SK-N-SH (cell line): Measurements from ENCODE around the gene FAM222A.

Experiments used
- CTCF ChIP-seq: fragments of 200-600 bp; sonication (generic); IDR thresholded peaks from 2 replicates; pipeline ENCODE4 v1.6.1; 2017; ENCODE audit warnings: antibody characterized with exemption, mild to moderate bottlenecking, moderate library complexity
- EP300 ChIP-seq, 2 experiments: IDR thresholded peaks; 2 replicates each; pipeline versions ENCODE4 v1.4.0 to v1.6.1; 2012; ENCODE audit warnings: borderline replicate concordance in 1 of 2, low read depth in 1 of 2, low read length in 1 of 2
- POLR2AphosphoS5 ChIP-seq: IDR thresholded peaks from 2 replicates; pipeline ENCODE4 v1.6.1; 2012; ENCODE audit warnings: low read depth, low read length
- USF2 ChIP-seq: fragments of 150-350 bp; IDR thresholded peaks from 2 replicates; pipeline ENCODE4 v1.6.1; 2017; ENCODE audit warnings: antibody characterized with exemption, low read length, low read depth, borderline replicate concordance

- TF ChIP-seq USF2 (no peak), EP300 (IDR thresholded peaks at IDR 0.05; ENCODE audit: borderline replicate concordance in 1 of 2, low read depth in 1 of 2, low read length in 1 of 2) (peak in 1 of 2 experiments; percentile 25; a peak in 1 of 4 replicates), CTCF (peak; percentile 22), POLR2AphosphoS5 (no peak)
Measured at GRCh38 chr12:109714141-109714912, 702 bp downstream of the FAM222A start.
